Activated CD8-positive, alpha-beta T cell treated with anti-CD3 and anti-CD28 coated beads for 36 hours (primary cell): ENCODE data around the gene PSAPL1. TPM values are rescaled to one million over a fixed set of nuclear protein-coding genes. Genes with fewer than 3 reads are reported as not detected.

ENCODE experiments used
- ATAC-seq: fragments of 200-7000 bp; cut with Tn5 transposase; one replicate; pipeline ENCODE4 v1.10.0; 2021; ENCODE audit warnings: mild to moderate bottlenecking, moderate library complexity
- CTCF ChIA-PET: fragments of 350-600 bp; sonication (Branson Sonifier 250); formaldehyde crosslinking; loops from one replicate; lab custom pipeline; 2021; ENCODE audit warnings: antibody characterized with exemption; lab: Charles Lee
- POLR2A ChIA-PET: fragments of 350-600 bp; sonication (Branson Sonifier 250); formaldehyde crosslinking; loops from one replicate; lab custom pipeline; 2021; ENCODE audit warnings: antibody characterized with exemption; lab: Charles Lee
- DNase-seq: peaks from one replicate; pipeline ENCODE4 v3.0.0-alpha.2; 2020
- H3K27ac Mint-ChIP-seq: one replicate; pipeline ENCODE4 v1.8.0; 2021; ENCODE audit warnings: mild to moderate bottlenecking, mixed read lengths
- H3K27me3 Mint-ChIP-seq: one replicate; pipeline ENCODE4 v1.8.0; 2021; ENCODE audit warnings: mixed read lengths
- H3K36me3 Mint-ChIP-seq: one replicate; pipeline ENCODE4 v1.8.0; 2021; ENCODE audit warnings: low read depth, mixed read lengths
- H3K4me1 Mint-ChIP-seq: one replicate; pipeline ENCODE4 v1.8.0; 2021; ENCODE audit warnings: low read depth, mixed read lengths
- H3K4me3 Mint-ChIP-seq: one replicate; pipeline ENCODE4 v1.8.0; 2021; ENCODE audit warnings: mild to moderate bottlenecking, moderate library complexity, mixed read lengths
- H3K9me3 Mint-ChIP-seq: one replicate; pipeline ENCODE4 v1.8.0; 2021; ENCODE audit warnings: mixed read lengths
- CTCF ChIP-seq: fragments of 200-600 bp; IDR thresholded peaks from one replicate; pipeline ENCODE4 v1.8.0; 2022; ENCODE audit warnings: antibody characterized with exemption, mild to moderate bottlenecking
- intact Hi-C: fragments of 100-400 bp; cut with micrococcal nuclease; formaldehyde crosslinking; loops from one replicate; pipeline ENCODE4 v1.10.0; 2022
- total RNA-seq, 2 experiments: library from RNA; stranded (reverse); gene quantifications; one replicate each; pipeline ENCODE4 v1.2.3, GENCODE V29; 2021

The PSAPL1 gene
- total RNA-seq, 2 experiments from 2014 or later, result not detected

GRCh38 chr4:7384003-7384928, 50.5 kb downstream of the PSAPL1 start:
- no peak for DNase-seq
- CTCF ChIA-PET, result no interaction called here
- H3K4me1 Mint-ChIP-seq, result no peaks in the 10 kb centered on the region
- H3K9me3 Mint-ChIP-seq, result peaks cover 10% of the 10 kb centered on the region
- TF ChIP-seq CTCF, result no peak
- H3K27me3 Mint-ChIP-seq, result no peaks in the 10 kb centered on the region
- H3K27ac Mint-ChIP-seq, result no peak overlapping the region
- H3K36me3 Mint-ChIP-seq, result no peaks in the 10 kb centered on the region
- POLR2A ChIA-PET, result no interaction called here
- intact Hi-C loops, result no loop called here
- no peak overlapping the region for H3K4me3 Mint-ChIP-seq
- no peak for ATAC-seq

- ChIA-PET POLR2A (no interaction called here), CTCF (no interaction called here)
- no peak for DNase-seq
- peaks cover 4% of the 10 kb centered on the region for H3K27me3 Mint-ChIP-seq
- H3K36me3 Mint-ChIP-seq, result no peaks in the 10 kb centered on the region
- no peak for ATAC-seq
- intact Hi-C loops, result no loop called here
- no peak overlapping the region for H3K27ac Mint-ChIP-seq
- no peak overlapping the region for H3K4me3 Mint-ChIP-seq
- H3K4me1 Mint-ChIP-seq, result no peaks in the 10 kb centered on the region
- TF ChIP-seq CTCF, result no peak
- peaks cover 10% of the 10 kb centered on the region for H3K9me3 Mint-ChIP-seq
These were observed 51.5 kb downstream of the PSAPL1 start for GRCh38 chr4:7383266-7383665.

GRCh38 chr4:7382634-7383014, 52.1 kb downstream of the PSAPL1 start:
- Mint-ChIP-seq H3K4me3 (no peak overlapping the region), H3K27ac (no peak overlapping the region), H3K27me3 (peaks cover 10% of the 10 kb centered on the region), H3K9me3 (peaks cover 7% of the 10 kb centered on the region), H3K36me3 (no peaks in the 10 kb centered on the region), H3K4me1 (no peaks in the 10 kb centered on the region)
- intact Hi-C loops, result no loop called here
- no peak for DNase-seq
- TF ChIP-seq CTCF, result no peak
- POLR2A ChIA-PET, result no interaction called here
- ATAC-seq, result no peak
- CTCF ChIA-PET, result no interaction called here

GRCh38 chr4:7381890-7382633, 52.7 kb downstream of the PSAPL1 start:
- DNase-seq (no peak), ATAC-seq (no peak)
- ChIA-PET CTCF (no interaction called here), POLR2A (no interaction called here)
- no peaks in the 10 kb centered on the region for H3K36me3 Mint-ChIP-seq
- peaks cover 16% of the 10 kb centered on the region for H3K27me3 Mint-ChIP-seq
- intact Hi-C loops, result no loop called here
- no peak overlapping the region for H3K27ac Mint-ChIP-seq
- peaks cover 4% of the 10 kb centered on the region for H3K9me3 Mint-ChIP-seq
- no peak for TF ChIP-seq CTCF
- no peaks in the 10 kb centered on the region for H3K4me1 Mint-ChIP-seq
- no peak overlapping the region for H3K4me3 Mint-ChIP-seq
